ENCODE results near the gene KCNC1.

- no peak for TF ChIP-seq CTCF (IDR thresholded peaks at IDR 0.05)
- TF ChIP-seq POLR2A (IDR thresholded peaks at IDR 0.05; ENCODE audit: low read depth): no peak
- TF ChIP-seq EP300 (IDR thresholded peaks at IDR 0.05): no peak
- TF ChIP-seq POLR2AphosphoS5 (IDR thresholded peaks at IDR 0.05): no peak
Observed at GRCh38 chr11:17810041-17810440, 75.5 kb downstream of the KCNC1 start.

Data from esophagus muscularis mucosa (tissue), 4 donors.